IPS DF 6.9 (cell line): ENCODE measurements around the gene PRM2.
"Not testable (repeated sequence)": the region's sequence is repeated elsewhere in the genome, so short reads cannot be mapped to it uniquely, and the experiment has no call there.

Experiments
- DNase-seq: peaks from one replicate; pipeline ENCODE4 v3.0.0-alpha.2; 2013; ENCODE audit warnings: low read depth, low spot score
- H3K27ac ChIP-seq: one replicate; pipeline ENCODE4 v1.5.1; 2013; ENCODE audit warnings: low read length, control low read depth
- H3K27me3 ChIP-seq: 2 replicates; pipeline ENCODE4 v1.6.1; 2013; ENCODE audit warnings: mild to moderate bottlenecking, low read length; ENCODE audit not compliant: control insufficient read depth, insufficient read depth
- H3K36me3 ChIP-seq: 2 replicates; pipeline ENCODE4 v1.6.1; 2013; ENCODE audit warnings: low read length; ENCODE audit not compliant: control insufficient read depth, insufficient read depth
- H3K4me1 ChIP-seq: 2 replicates; pipeline ENCODE4 v1.6.1; 2013; ENCODE audit warnings: low read length; ENCODE audit not compliant: control insufficient read depth, insufficient read depth
- H3K4me3 ChIP-seq: 2 replicates; pipeline ENCODE4 v1.5.1; 2013; ENCODE audit warnings: mild to moderate bottlenecking, low read length
- H3K9me3 ChIP-seq: 2 replicates; pipeline ENCODE4 v1.6.1; 2013; ENCODE audit warnings: low read length, inconsistent platforms; ENCODE audit not compliant: control insufficient read depth, insufficient read depth
- WGBS: extraction: QIAGEN DNeasy Blood & Tissue Kit; methylation state at CpG from one replicate; pipeline ENCODE4 v1.1.7; 2013; ENCODE audit warnings: mixed read lengths, missing lambda C conversion rate; ENCODE audit not compliant: insufficient read length, insufficient coverage; 5-methylcytosine and 5-hydroxymethylcytosine counted together

PRM2 gene

DNA sequence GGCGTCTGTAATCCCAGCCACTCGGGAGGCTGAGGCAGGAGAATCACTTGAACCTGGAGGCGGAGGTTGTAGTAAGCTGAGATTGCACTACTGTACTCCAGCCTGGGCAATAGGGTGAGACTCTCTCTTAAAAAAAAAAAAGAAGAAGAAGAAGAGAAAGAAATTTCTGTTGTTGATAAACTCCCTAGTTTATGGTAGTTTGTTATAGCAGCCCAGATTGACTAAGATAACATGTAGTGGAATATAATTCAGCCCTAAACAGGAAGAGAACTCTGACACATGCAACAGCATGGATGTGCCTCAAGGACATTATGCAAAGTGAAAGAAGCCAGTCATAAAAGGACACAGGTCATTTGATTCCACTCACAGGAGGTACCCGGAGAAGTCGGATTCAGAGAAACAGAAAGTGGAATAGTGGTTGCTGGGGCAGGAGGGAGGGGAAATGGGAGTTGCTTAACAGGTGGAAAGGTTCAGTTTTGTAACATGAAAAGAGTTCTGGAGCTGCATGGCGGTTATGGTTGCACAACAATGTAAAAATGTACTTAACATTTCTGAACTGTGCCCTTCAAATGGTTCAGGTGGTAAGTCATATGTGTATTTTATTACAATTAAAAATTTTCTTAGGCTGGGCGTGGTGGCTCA lies 30.8 kb upstream of the PRM2 start:
- Histone ChIP-seq H3K27ac (no peak overlapping the region), H3K4me1 (peaks cover 4% of the 10 kb centered on the region), H3K27me3 (no peaks in the 10 kb centered on the region), H3K4me3 (no peak overlapping the region), H3K9me3 (no peaks in the 10 kb centered on the region), H3K36me3 (no peaks in the 10 kb centered on the region)
- no peak for DNase-seq
- no CpG with 5 or more reads among the region's 7 CpGs for whole genome bisulfite sequencing

DNA sequence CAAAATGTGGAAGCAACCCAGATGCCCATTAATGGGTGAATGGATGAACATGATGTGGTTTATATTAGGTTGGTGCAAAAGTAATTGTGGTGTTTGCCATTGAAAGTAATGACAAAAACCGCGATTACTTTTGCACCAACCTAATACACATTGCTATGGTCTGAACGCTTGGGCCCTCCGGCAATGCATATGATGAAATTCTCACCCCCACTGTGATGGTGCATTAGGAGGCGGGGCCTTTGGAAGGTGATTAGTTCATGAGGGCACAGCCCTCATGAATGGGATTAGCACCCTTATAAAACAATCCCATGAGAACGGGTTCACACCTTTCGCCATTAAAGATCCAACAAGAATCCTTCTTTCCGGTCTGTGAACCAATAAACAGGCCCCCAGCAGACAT lies 30.1 kb upstream of the PRM2 start:
- peaks cover 2% of the 10 kb centered on the region for H3K4me1 ChIP-seq
- no CpG with 5 or more reads among the region's 8 CpGs for WGBS
- no peak overlapping the region for H3K27ac ChIP-seq

DNA sequence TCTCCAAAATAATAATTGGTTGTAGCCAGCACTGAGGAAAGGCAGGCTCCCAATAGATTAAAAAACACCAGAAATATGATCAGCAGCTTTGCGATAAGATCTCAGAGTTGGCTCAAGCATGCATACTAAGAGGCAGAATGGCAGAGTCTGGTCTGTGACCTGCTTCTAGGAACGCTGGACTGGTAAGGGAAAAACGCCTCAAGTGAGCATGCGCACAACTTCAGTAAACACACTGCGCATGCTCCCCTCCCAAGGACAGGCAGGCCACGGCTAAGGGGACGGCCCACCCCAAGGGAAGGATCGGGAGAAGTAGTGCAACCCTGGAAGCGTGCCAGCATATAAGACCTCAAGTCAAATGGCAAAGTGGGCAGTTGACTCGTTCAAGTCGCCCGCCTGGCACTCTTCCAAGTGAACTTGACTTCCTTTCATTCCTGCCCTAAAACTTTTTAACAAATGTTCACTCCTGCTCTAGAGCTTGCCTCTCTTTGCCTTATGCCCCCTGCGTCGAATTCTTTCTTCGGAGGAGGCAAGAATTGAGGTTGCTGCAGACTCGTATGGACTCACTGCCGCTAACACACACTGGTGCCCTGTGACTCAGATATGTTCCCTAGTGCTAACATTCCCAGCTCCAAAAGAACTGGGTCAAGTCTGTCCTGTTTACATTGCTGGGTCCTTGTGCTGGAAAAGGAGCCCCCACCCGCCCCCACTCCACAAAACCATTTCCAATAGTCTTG lies 27.3 kb upstream of the PRM2 start:
- no peaks in the 10 kb centered on the region for H3K36me3 ChIP-seq
- H3K27me3 ChIP-seq, result no peaks in the 10 kb centered on the region
- H3K4me3 ChIP-seq, result no peak overlapping the region
- H3K27ac ChIP-seq, result no peak overlapping the region
- H3K4me1 ChIP-seq, result no peaks in the 10 kb centered on the region
- no peaks in the 10 kb centered on the region for H3K9me3 ChIP-seq
- WGBS, result no CpG with 5 or more reads among the region's 18 CpGs
- no peak for DNase-seq

More for the DNA sequence above, 30.1 kb upstream of the PRM2 start:
- no peaks in the 10 kb centered on the region for H3K36me3 ChIP-seq
- no peak overlapping the region for H3K4me3 ChIP-seq
- no peaks in the 10 kb centered on the region for H3K27me3 ChIP-seq
- no peaks in the 10 kb centered on the region for H3K9me3 ChIP-seq
- no peak for DNase-seq

DNA sequence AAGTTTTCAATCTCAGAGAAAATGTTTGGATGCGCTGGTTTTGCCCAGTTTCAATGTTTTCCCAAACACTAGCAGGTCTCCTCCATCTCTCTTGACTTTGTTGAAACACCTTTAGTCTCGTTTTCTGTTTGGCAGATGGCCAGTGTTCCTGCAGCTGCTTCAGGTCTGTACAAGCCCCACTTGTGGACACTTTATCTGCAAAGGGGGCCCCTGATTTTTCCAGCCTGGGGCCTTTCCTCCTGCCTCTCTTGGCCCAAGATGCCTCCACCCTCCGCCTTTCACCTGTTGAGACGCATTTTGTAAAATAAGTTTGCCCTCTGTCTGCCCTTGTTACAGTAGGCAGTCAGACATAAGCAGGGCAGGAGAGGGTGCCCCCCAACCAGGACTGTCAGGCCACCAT lies 26.7 kb upstream of the PRM2 start:
- H3K4me3 ChIP-seq, result no peak overlapping the region
- H3K9me3 ChIP-seq, result no peaks in the 10 kb centered on the region
- H3K27ac ChIP-seq, result no peak overlapping the region
- no peaks in the 10 kb centered on the region for H3K36me3 ChIP-seq
- no peaks in the 10 kb centered on the region for H3K27me3 ChIP-seq
- DNase-seq, result no peak
- H3K4me1 ChIP-seq, result no peaks in the 10 kb centered on the region
- no CpG with 5 or more reads among the region's 4 CpGs for WGBS

DNA sequence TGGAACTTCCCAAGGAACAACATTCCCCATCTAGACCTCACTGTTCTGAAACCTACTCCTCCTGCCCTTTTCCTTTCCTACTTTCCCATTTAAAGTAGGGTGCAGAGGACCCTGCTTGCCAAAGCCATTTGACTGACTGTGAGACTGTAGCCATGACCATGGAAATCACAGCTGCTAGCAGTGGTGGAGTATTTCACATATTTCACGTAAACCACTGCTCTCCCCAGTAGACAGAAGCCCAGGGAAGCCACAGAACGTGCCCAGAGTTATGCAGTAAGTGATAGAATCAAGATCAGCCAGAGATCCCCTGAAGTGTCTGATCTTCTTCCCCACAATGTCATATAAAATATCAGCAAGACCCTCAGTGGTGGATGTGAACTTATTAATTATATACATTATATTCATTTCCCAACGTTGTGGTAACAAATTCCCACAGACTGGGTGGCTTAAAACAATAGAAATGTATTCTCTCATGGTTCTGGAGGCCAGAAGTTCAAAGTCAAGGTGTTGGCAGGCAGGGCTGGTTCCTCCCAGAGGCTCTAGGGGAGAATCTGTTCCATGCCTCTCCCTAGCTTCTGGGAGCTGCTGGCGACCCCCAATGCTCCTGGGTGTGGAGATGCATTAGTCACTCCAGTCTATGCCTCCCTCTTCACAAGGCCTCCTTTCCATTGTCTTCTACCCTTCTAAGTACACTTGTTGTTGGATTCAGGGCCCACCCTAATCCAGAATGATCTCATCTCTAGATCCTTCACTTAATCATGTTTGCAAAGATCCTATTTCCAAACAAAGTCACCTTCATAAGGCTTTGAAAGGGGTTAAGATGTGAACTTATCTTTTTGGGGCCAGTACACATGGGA lies 25.6 kb upstream of the PRM2 start:
- Histone ChIP-seq H3K9me3 (no peaks in the 10 kb centered on the region), H3K27ac (no peak overlapping the region), H3K27me3 (no peaks in the 10 kb centered on the region), H3K36me3 (no peaks in the 10 kb centered on the region), H3K4me1 (peaks cover 4% of the 10 kb centered on the region), H3K4me3 (no peak overlapping the region)
- no peak for DNase-seq
- WGBS, result no CpG with 5 or more reads among the region's 4 CpGs

DNA sequence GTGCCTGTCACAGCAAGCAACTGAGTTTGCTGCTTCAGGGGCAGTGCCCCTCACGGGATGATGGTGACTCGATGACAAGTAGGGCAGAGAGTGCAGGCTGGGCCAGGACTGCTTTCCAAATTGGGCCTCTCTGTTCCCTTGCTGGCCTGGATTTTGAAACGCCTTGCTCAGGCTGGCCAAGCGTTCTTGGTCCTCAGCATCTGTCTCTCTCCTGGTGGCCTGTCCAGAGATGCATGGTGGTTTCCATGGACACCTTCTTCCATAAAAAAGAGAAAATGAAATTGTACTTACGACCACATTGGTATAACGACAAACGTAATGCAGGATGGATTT lies 24.2 kb upstream of the PRM2 start:
- peaks cover 4% of the 10 kb centered on the region for H3K4me1 ChIP-seq
- DNase-seq, result no peak
- no peaks in the 10 kb centered on the region for H3K27me3 ChIP-seq
- no peak overlapping the region for H3K4me3 ChIP-seq
- no CpG with 5 or more reads among the region's 7 CpGs for WGBS
- no peaks in the 10 kb centered on the region for H3K9me3 ChIP-seq
- H3K36me3 ChIP-seq, result no peaks in the 10 kb centered on the region
- H3K27ac ChIP-seq, result no peak overlapping the region

DNA sequence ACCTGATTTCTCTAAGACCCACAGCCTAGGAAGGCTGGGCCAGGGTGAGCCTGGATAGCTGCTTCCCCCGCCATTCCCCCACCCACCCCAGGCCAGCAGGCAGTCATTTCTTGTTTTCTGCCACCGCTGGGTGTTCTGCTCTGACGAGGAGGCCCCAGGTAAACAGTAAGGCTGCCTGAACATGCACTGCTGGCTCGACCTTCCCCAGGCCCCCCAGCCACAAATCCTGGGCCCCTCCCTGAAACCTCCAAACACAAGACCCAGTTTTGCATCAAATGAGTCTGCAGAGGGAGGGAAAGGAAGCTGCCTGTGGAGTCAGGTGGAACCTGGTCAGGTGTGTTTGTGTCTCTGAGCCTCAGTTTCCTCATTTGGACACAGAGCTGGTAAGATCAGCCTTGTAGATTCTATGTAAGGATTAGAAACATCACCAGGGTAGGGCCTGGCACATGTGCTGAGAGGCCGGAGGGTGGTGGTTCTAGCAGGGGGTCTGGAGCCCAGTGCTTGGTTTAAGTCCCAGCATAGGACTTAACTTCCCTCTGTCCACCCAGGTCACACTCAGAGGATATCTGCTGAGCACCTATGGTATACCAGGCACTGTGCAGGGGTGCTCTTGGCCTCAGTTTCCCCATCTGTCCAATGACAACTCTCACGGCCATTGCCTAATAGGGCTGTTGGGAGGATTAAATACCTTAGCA lies 23.7 kb upstream of the PRM2 start:
- Histone ChIP-seq H3K27ac (no peak overlapping the region), H3K4me3 (no peak overlapping the region), H3K9me3 (no peaks in the 10 kb centered on the region), H3K27me3 (no peaks in the 10 kb centered on the region), H3K4me1 (peaks cover 4% of the 10 kb centered on the region), H3K36me3 (no peaks in the 10 kb centered on the region)
- no CpG with 5 or more reads among the region's 6 CpGs for WGBS
- no peak for DNase-seq

DNA sequence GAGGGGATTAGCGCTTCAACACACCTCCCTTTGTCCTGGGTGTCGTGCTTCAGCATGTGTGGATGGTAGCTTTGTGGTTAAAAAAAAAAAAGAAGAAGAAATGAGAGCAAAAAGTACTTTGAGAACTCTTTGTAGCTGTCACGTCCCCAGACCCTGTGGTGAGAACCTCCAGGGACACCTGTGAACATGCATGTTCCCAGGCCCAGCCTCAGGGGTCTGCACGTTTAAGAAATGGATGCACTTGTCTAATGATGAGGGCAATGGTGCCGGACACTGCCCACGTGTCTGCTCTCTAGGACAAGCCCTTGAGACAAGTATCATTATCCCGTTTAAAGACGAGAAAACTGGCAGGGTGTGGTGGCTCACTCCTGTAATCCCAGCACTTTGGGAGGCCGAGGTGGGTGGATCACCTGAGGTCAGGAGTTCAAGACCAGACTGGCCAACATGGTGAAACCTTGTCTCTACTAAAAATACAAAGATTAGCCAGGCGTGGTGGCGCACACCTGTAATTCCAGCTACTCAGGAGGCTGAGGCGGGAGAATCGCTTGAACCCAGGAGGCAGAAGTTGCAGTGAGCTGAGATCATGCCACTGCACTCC lies 22.8 kb upstream of the PRM2 start:
- not testable (repeated sequence) for H3K27me3 ChIP-seq, H3K4me1 ChIP-seq, H3K4me3 ChIP-seq, H3K36me3 ChIP-seq, H3K9me3 ChIP-seq, DNase-seq, H3K27ac ChIP-seq
- no CpG with 5 or more reads among the region's 13 CpGs for WGBS

DNA sequence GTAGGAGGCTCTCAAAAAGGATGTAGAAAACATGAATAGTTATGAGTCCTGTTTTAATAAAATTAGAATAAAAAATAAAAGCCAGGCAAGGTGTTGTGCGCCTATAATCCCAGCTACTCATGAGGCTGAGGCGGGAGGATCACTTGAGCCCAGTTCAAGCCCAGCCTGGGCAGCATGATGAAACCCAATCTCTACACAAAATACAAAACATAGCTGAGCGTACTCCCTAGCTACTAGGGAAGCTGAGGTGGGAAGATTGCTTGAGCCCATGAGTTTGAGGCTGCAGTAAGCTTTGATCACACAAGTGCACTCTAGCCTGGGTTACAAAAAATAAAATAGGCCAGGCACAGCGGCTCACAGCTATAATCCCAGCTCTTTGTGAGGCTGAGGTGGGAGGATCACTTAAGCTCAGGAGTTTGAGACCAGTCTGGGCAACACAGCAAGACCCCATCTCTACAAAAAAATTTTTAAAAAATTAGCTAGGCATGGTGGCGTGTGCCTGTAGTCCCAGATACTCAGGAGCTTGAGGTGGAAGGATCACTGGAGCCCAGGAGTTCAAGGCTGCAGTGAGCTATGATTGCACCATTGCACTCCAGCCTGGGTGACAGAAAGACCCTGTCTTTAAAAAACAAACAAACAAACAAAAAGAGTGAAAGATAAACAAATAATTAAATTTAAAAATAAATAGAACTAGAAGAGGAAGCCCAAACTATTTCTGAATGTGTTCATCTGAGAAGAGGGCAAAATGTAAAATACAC lies 22.0 kb upstream of the PRM2 start:
- no CpG with 5 or more reads among the region's 5 CpGs for WGBS
- Histone ChIP-seq H3K27ac (no peak overlapping the region), H3K4me3 (no peak overlapping the region), H3K4me1 (peaks cover 4% of the 10 kb centered on the region), H3K27me3 (no peaks in the 10 kb centered on the region), H3K9me3 (no peaks in the 10 kb centered on the region), H3K36me3 (no peaks in the 10 kb centered on the region)
- no peak for DNase-seq
